H1 (cell line): ENCODE data around the gene PSME1. TPM values are rescaled to one million over a fixed set of nuclear protein-coding genes. Genes with fewer than 3 reads are reported as not detected.

Experiments used
- CREB1 ChIP-seq: IDR thresholded peaks from 2 replicates; pipeline ENCODE4 v1.6.1; 2012; ENCODE audit warnings: inconsistent platforms
- CTCF ChIP-seq, 3 experiments: IDR thresholded peaks; 1 replicate in 2 of 3; 2 replicates in 1 of 3; pipeline versions ENCODE4 v1.5.1 to v1.6.1; 2011; ENCODE audit warnings: low read length in 3 of 3, mild to moderate bottlenecking in 3 of 3, inconsistent platforms in 2 of 3, low read depth in 1 of 3, moderate library complexity in 1 of 3; ENCODE audit not compliant: insufficient read depth in 1 of 3; ENCODE audit errors: control extremely low read depth in 1 of 3
- E2F6 ChIP-seq: IDR thresholded peaks from 2 replicates; pipeline ENCODE4 v1.6.1; 2012; ENCODE audit warnings: inconsistent platforms
- EP300 ChIP-seq, 2 experiments: IDR thresholded peaks; 1 replicate in 1 of 2; 2 replicates in 1 of 2; pipeline ENCODE4 v1.6.1; 2011 to 2012; ENCODE audit warnings: low read depth in 2 of 2, low read length in 2 of 2, mild to moderate bottlenecking in 2 of 2, borderline replicate concordance in 1 of 2, inconsistent platforms in 1 of 2, moderate library complexity in 1 of 2
- HDAC2 ChIP-seq, 2 experiments: fragments of 300-600 bp in 1 of 2; sonication (generic) in 1 of 2; IDR thresholded peaks; 2 replicates each; pipeline ENCODE4 v1.6.1; 2011 to 2012; ENCODE audit warnings: low read depth in 2 of 2, low read length in 2 of 2, mild to moderate bottlenecking in 2 of 2, moderate library complexity in 2 of 2, borderline replicate concordance in 1 of 2, inconsistent platforms in 1 of 2
- KDM4A ChIP-seq: IDR thresholded peaks from one replicate; pipeline ENCODE4 v1.7.1; 2012; ENCODE audit warnings: low read depth, mild to moderate bottlenecking, moderate library complexity, low read length, inconsistent platforms; ENCODE audit not compliant: severe bottlenecking
- PHF8 ChIP-seq: fragments of 200-600 bp; sonication (generic); conservative IDR thresholded peaks from 2 replicates; pipeline ENCODE4 v1.7.1; 2012; ENCODE audit warnings: low read depth, mild to moderate bottlenecking, inconsistent platforms, low read length, moderate library complexity
- POLR2A ChIP-seq, 2 experiments: IDR thresholded peaks; 1 replicate in 1 of 2; 2 replicates in 1 of 2; pipeline ENCODE4 v1.6.1; 2011; ENCODE audit warnings: low read depth in 2 of 2, low read length in 2 of 2, mild to moderate bottlenecking in 2 of 2; ENCODE audit errors: control extremely low read depth in 1 of 2
- RFX5 ChIP-seq: IDR thresholded peaks from 2 replicates; pipeline ENCODE4 v1.6.1; 2011; ENCODE audit warnings: low read depth, low read length, improper control_type of control experiment, borderline replicate concordance
- RXRA ChIP-seq: IDR thresholded peaks from 2 replicates; pipeline ENCODE4 v1.6.1; 2011; ENCODE audit warnings: low read depth, mild to moderate bottlenecking, low read length, moderate library complexity; ENCODE audit not compliant: insufficient read depth
- SIN3A ChIP-seq, 2 experiments: IDR thresholded peaks in 1 of 2; conservative IDR thresholded peaks in 1 of 2; 2 replicates each; pipeline ENCODE4 v1.6.1; 2011 to 2012; ENCODE audit warnings: low read length in 2 of 2, improper control_type of control experiment in 1 of 2, low read depth in 1 of 2, mild to moderate bottlenecking in 1 of 2
- SIX5 ChIP-seq: IDR thresholded peaks from 2 replicates; pipeline ENCODE4 v1.6.1; 2011; ENCODE audit warnings: mild to moderate bottlenecking, low read depth, low read length
- SP1 ChIP-seq: IDR thresholded peaks from 2 replicates; pipeline ENCODE4 v1.6.1; 2011; ENCODE audit warnings: low read depth, low read length
- TAF7 ChIP-seq: optimal IDR thresholded peaks from 2 replicates; pipeline ENCODE3; 2011; ENCODE audit warnings: low read depth, mild to moderate bottlenecking, inconsistent platforms, low read length, moderate library complexity, borderline replicate concordance
- TCF12 ChIP-seq: IDR thresholded peaks from 2 replicates; pipeline ENCODE4 v1.6.1; 2011; ENCODE audit warnings: low read depth, mild to moderate bottlenecking, low read length
- polyA plus RNA-seq, 7 experiments: library from polyadenylated mRNA; depleted of rRNA in 3 of 7; stranded (reverse) in 5 of 7; unstranded in 2 of 7; fragments of >200 nt in 5 of 7; fragments of 200-250 nt in 2 of 7; gene quantifications; 1 replicate in 5 of 7; 2 replicates in 1 of 7; 4 replicates in 1 of 7; pipeline versions ENCODE4 v1.2.1 to v1.2.3, GENCODE V29; 2011 to 2013; ENCODE audit warnings: missing spikeins in 2 of 7, mixed read lengths in 2 of 7
- total RNA-seq: library from RNA; stranded (reverse); fragmentation: NEBNext Ultra II Directional; extraction: Animal tissue kit (Norgen Biotek cat#: 25700); gene quantifications from 2 replicates; pipeline ENCODE4 v1.2.1, GENCODE V29; 2021

The PSME1 gene
- total and polyA plus RNA-seq, 2 of the 8 experiments (the other 6 are each of a cell fraction or from before 2014, with no cell fraction given) = 74.9 to 85.9 TPM

- TF ChIP-seq RXRA (peak; percentile 97), EP300 (IDR thresholded peaks at IDR 0.05; ENCODE audit: borderline replicate concordance in 1 of 2, low read depth in 2 of 2, low read length in 2 of 2) (peak in 1 of 2 experiments; percentile 69; a peak in 1 of 3 replicates), CREB1 (no peak; the same call in 1 of the 2 replicates), RFX5 (peak; percentile 75), SP1 (peak; percentile 79), PHF8 (peak; percentile 58; the same call in 1 of the 2 replicates), HDAC2 (IDR thresholded peaks at IDR 0.05; ENCODE audit: borderline replicate concordance in 1 of 2, low read depth in 2 of 2, low read length in 2 of 2) (peak; percentile 13 to 46; a peak in 1 of 4 replicates), CTCF (IDR thresholded peaks at IDR 0.05; ENCODE audit: control extremely low read depth in 1 of 3, insufficient read depth in 1 of 3, low read depth in 1 of 3, low read length in 3 of 3) (peak in 1 of 3 experiments; percentile 7; a peak in 1 of 4 replicates), SIX5 (no peak), SIN3A (conservative IDR thresholded peaks at IDR 0.05 in 1 of 2, IDR thresholded peaks at IDR 0.05 in 1 of 2; ENCODE audit: low read depth in 1 of 2, low read length in 2 of 2) (peak in 1 of 2 experiments; percentile 87; a peak in 2 of 4 replicates), TAF7 (peak; percentile 41), KDM4A (peak; percentile 94), POLR2A (IDR thresholded peaks at IDR 0.05; ENCODE audit: control extremely low read depth in 1 of 2, low read depth in 2 of 2, low read length in 2 of 2) (peak in 1 of 2 experiments; percentile 44; a peak in 1 of 3 replicates), TCF12 (0 out of 2 replicates have a peak, but pooled peaks have one; percentile 20), E2F6 (peak; percentile 73)
Measured at GRCh38 chr14:24171422-24172260, 35.6 kb downstream of the PSME1 start, which contains the start of gene REC8 (continued).
